Testis (tissue), 3 donors: ENCODE measurements around the gene ZNF488. TPM values are rescaled to one million over a fixed set of nuclear protein-coding genes. Genes with fewer than 3 reads are reported as not detected.

Experiments used
- DNase-seq: peaks from one replicate; pipeline ENCODE4 v3.0.0-alpha.2; 2019
- H3K27ac ChIP-seq, 2 donors: fragments of 200-600 bp; sonication (generic); one replicate each; pipeline ENCODE4 v1.5.1; 2019
- H3K27me3 ChIP-seq: fragments of 200-600 bp; sonication (generic); one replicate; pipeline ENCODE4 v1.5.1; 2019
- H3K36me3 ChIP-seq: fragments of 200-600 bp; sonication (generic); one replicate; pipeline ENCODE4 v1.5.1; 2017; ENCODE audit warnings: low read depth; ENCODE audit errors: missing control alignments
- H3K4me1 ChIP-seq: fragments of 200-600 bp; sonication (generic); one replicate; pipeline ENCODE4 v1.5.1; 2019
- H3K4me3 ChIP-seq, 2 donors: fragments of 200-600 bp; sonication (generic); one replicate each; pipeline ENCODE4 v1.5.1; 2017 to 2019
- H3K9me3 ChIP-seq: fragments of 200-600 bp; sonication (generic); one replicate; pipeline ENCODE4 v1.5.1; 2017
- POLR2A ChIP-seq: fragments of 450-650 bp; IDR thresholded peaks from one replicate; pipeline ENCODE4 v1.6.1; 2017; ENCODE audit warnings: antibody characterized with exemption, mild to moderate bottlenecking, moderate library complexity
- WGBS, 2 donors: methylation state at CpG; one replicate each; pipeline ENCODE4 v1.1.5; 2018; 5-methylcytosine and 5-hydroxymethylcytosine counted together
- intact Hi-C: fragments of 100-400 bp; cut with DNase I; formaldehyde crosslinking; loops from one replicate; pipeline ENCODE4 v1.15.1; 2023; ENCODE audit warnings: low total_unique reads
- polyA plus RNA-seq: library from polyadenylated mRNA; stranded (reverse); fragments of 350-450 nt; fragmentation: Illumina TruSeq; extraction: RNeasy Lipid Tissue Mini Kit (QIAGEN cat#74804); gene quantifications from one replicate; pipeline ENCODE4 v1.2.3, GENCODE V29; 2014; ENCODE audit warnings: low read depth, low replicate concordance; ENCODE audit not compliant: insufficient read depth
- total RNA-seq, 2 donors: library from RNA; depleted of rRNA; stranded (reverse); fragments of >200 nt; gene quantifications; one replicate each; pipeline ENCODE4 v1.2.3, GENCODE V29; 2016
- TF ChIP-seq, protein P1 (sequence below), 3 experiments: fragments of 450-650 bp in 2 of 3; fragments of 200-600 bp in 1 of 3; sonication (generic) in 1 of 3; IDR thresholded peaks; one replicate each; pipeline ENCODE4 v1.5.1; 2016 to 2019; ENCODE audit warnings: antibody characterized with exemption in 3 of 3, mild to moderate bottlenecking in 2 of 3, moderate library complexity in 1 of 3

Gene ZNF488
- total and polyA plus RNA-seq, 3 donors from 2014 or later = 2.0 to 3.2 (median 2.7) TPM

DNA sequence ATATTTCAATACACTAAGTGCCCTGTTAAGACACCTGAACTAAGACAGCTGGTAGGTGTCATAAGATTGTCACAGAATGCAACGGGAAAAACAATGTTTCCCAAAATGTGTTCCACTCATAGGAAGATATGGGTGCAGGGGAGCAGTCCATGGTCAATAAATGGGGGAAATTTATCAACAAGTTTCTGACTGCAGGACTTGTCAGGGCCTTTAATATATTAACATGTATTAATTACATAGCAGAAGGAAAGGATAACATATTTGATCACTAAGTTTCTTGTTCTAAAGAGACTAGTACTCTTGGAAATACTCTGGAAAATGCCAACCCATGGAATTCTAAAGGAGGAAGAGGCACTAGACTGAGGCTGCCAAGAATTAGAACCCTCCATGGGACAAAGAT, 29.2 kb downstream of the ZNF488 start:
- intact Hi-C loops = no loop called here
- Histone ChIP-seq H3K36me3 (no peaks in the 10 kb centered on the region), H3K27ac (no peak overlapping the region), H3K4me1 (no peaks in the 10 kb centered on the region), H3K9me3 (no peaks in the 10 kb centered on the region), H3K4me3 (no peak overlapping the region), H3K27me3 (no peaks in the 10 kb centered on the region)
- TF ChIP-seq POLR2A = no peak
- TF ChIP-seq, protein P1, sequence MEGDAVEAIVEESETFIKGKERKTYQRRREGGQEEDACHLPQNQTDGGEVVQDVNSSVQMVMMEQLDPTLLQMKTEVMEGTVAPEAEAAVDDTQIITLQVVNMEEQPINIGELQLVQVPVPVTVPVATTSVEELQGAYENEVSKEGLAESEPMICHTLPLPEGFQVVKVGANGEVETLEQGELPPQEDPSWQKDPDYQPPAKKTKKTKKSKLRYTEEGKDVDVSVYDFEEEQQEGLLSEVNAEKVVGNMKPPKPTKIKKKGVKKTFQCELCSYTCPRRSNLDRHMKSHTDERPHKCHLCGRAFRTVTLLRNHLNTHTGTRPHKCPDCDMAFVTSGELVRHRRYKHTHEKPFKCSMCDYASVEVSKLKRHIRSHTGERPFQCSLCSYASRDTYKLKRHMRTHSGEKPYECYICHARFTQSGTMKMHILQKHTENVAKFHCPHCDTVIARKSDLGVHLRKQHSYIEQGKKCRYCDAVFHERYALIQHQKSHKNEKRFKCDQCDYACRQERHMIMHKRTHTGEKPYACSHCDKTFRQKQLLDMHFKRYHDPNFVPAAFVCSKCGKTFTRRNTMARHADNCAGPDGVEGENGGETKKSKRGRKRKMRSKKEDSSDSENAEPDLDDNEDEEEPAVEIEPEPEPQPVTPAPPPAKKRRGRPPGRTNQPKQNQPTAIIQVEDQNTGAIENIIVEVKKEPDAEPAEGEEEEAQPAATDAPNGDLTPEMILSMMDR (IDR thresholded peaks at IDR 0.05) = no peak
- 69 to 82% methylated on average over 1 of the region's 1 CpG for WGBS, 2 donors
- DNase-seq = no peak

- Histone ChIP-seq H3K27ac (no peak overlapping the region), H3K36me3 (no peaks in the 10 kb centered on the region), H3K4me1 (no peaks in the 10 kb centered on the region), H3K27me3 (no peaks in the 10 kb centered on the region), H3K9me3 (no peaks in the 10 kb centered on the region), H3K4me3 (no peak overlapping the region)
- 68 to 81% methylated on average over 4 of the region's 4 CpGs for WGBS, 2 donors
- intact Hi-C loops = no loop called here
- TF ChIP-seq, protein P1 (IDR thresholded peaks at IDR 0.05) = no peak
- TF ChIP-seq POLR2A = no peak
- DNase-seq = no peak
These were observed 29.9 kb downstream of the ZNF488 start for GRCh38 chr10:47354165-47354564.

- intact Hi-C loops = no loop called here
These were observed 30.7 kb downstream of the ZNF488 start for GRCh38 chr10:47353351-47353750.

GRCh38 chr10:47351899-47352815, 31.9 kb downstream of the ZNF488 start:
- no peaks in the 10 kb centered on the region for H3K36me3 ChIP-seq
- H3K9me3 ChIP-seq = no peaks in the 10 kb centered on the region
- H3K27me3 ChIP-seq = no peaks in the 10 kb centered on the region
- no peaks in the 10 kb centered on the region for H3K4me1 ChIP-seq
- TF ChIP-seq, protein P1 (IDR thresholded peaks at IDR 0.05) = no peak
- TF ChIP-seq POLR2A = no peak
- intact Hi-C loops = no loop called here
- 74 to 86% methylated on average over 12 to 14 of the region's 14 CpGs for WGBS, 2 donors
- no peak for DNase-seq
- H3K27ac ChIP-seq = no peak overlapping the region
- H3K4me3 ChIP-seq = no peak overlapping the region

More at GRCh38 chr10:47353351-47353750, 30.7 kb downstream of the ZNF488 start:
- no peaks in the 10 kb centered on the region for H3K4me1 ChIP-seq
- no peaks in the 10 kb centered on the region for H3K9me3 ChIP-seq
- 92 to 93% methylated on average over 6 of the region's 6 CpGs for WGBS, 2 donors
- H3K4me3 ChIP-seq = no peak overlapping the region
- no peak for DNase-seq
- no peaks in the 10 kb centered on the region for H3K27me3 ChIP-seq
- TF ChIP-seq POLR2A = no peak
- TF ChIP-seq, protein P1 (IDR thresholded peaks at IDR 0.05) = no peak
- no peak overlapping the region for H3K27ac ChIP-seq
- no peaks in the 10 kb centered on the region for H3K36me3 ChIP-seq
